NCI-H2171 (cell line): ENCODE measurements around the gene IMP3.

Source experiments
- DNase-seq: peaks from one replicate; lab custom pipeline; 2025; lab: John Stamatoyannopoulos, UW

IMP3 gene

GRCh38 chr15:75672646-75673425, 32.8 kb upstream of the IMP3 start:
- no peak for DNase-seq

- DNase-seq = no peak
These were observed 31.9 kb upstream of the IMP3 start for GRCh38 chr15:75671730-75672602.

GRCh38 chr15:75669879-75670212, 29.8 kb upstream of the IMP3 start:
- DNase-seq = no peak

- DNase-seq = no peak
These were observed 29.3 kb upstream of the IMP3 start for GRCh38 chr15:75669191-75669878.

- DNase-seq = no peak
These were observed 26.9 kb upstream of the IMP3 start for GRCh38 chr15:75666823-75667501.

GRCh38 chr15:75663931-75664421, 24.0 kb upstream of the IMP3 start:
- no peak for DNase-seq

- no peak for DNase-seq
These were observed 22.9 kb upstream of the IMP3 start for GRCh38 chr15:75662823-75663519.

GRCh38 chr15:75661756-75662140, 21.7 kb upstream of the IMP3 start:
- no peak for DNase-seq

- DNase-seq = no peak
These were observed 21.2 kb upstream of the IMP3 start for GRCh38 chr15:75661100-75661755.

GRCh38 chr15:75659928-75660645, 20.1 kb upstream of the IMP3 start:
- peak; percentile 51 for DNase-seq

- no peak for DNase-seq
These were observed 19.2 kb upstream of the IMP3 start for GRCh38 chr15:75659141-75659771.

GRCh38 chr15:75656813-75657212, 16.8 kb upstream of the IMP3 start:
- DNase-seq = no peak

GRCh38 chr15:75656331-75656730, 16.3 kb upstream of the IMP3 start:
- DNase-seq = no peak

- peak; percentile 98 for DNase-seq
These were observed 15.9 kb upstream of the IMP3 start for GRCh38 chr15:75655931-75656330.

GRCh38 chr15:75654201-75654907, 14.3 kb upstream of the IMP3 start:
- DNase-seq = no peak

GRCh38 chr15:75653347-75653913, 13.4 kb upstream of the IMP3 start:
- no peak for DNase-seq

- DNase-seq = no peak
These were observed 12.0 kb upstream of the IMP3 start for GRCh38 chr15:75651810-75652543.
